ENCODE measurements around the gene INTS11. TPM values are rescaled to one million over a fixed set of nuclear protein-coding genes. Genes with fewer than 3 reads are reported as not detected.

INTS11 gene
- total and polyA plus RNA-seq, 2 of the 13 experiments (the other 11 are each of a cell fraction or from before 2014, with no cell fraction given), result 52.8 to 94.8 TPM

DNA sequence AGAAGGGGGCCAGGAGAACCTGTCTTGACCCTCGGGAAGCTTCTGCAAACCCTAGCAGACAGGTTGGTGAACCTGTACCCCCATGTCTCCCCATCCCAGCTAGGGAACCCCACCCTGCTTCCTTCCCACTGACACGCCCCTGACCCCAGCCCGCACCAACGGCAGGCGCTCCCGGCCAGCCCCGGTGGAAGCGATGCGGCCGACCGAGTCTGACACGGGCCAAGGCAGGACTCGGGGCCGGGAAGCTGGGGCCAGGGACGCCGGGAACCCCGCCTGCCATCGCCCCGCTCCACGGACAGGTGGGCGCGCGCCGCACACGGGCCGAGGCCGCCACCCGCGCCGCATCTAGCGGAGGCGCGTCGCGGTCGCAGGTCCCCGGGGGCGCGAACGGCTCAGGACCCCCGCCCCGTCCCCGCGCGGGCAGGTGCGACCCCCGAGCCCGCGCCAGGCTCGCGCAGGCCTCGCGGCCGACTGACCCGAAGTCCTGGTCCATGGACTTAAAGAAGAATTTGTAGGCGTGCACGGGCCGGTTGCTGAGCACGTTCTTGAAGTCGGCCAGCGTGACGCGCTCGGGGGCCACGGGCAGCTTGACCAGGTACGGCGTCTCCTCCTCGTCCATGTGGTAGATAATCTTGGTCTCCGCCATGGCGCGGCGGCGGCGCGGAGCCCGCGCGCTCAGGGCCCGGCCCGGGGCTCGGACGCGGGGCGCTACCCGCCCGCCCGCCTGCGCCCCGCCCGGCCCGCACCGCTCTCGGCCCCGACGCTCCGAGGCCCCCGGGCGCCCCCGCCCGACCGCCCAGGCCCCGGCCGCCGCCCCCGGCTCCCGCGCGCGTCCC is 24.2 kb upstream of the INTS11 start (continued):
- TF ChIP-seq MXD3 (CRISPR knock-in tag; IDR thresholded peaks at IDR 0.05) (no peak), ZNF687 (CRISPR knock-in tag; IDR thresholded peaks at IDR 0.05) (no peak), ZBTB43 (CRISPR knock-in tag; conservative IDR thresholded peaks at IDR 0.05) (no peak), SRSF1 (optimal IDR thresholded peaks at IDR 0.05; ENCODE audit: low read depth, low read length) (no peak), ZNF569 (CRISPR knock-in tag; IDR thresholded peaks at IDR 0.05; ENCODE audit: borderline replicate concordance) (no peak), MEIS1 (CRISPR knock-in tag; IDR thresholded peaks at IDR 0.05; ENCODE audit: borderline replicate concordance) (no peak), NFKBIZ (CRISPR knock-in tag; IDR thresholded peaks at IDR 0.05) (no peak), PLRG1 (conservative IDR thresholded peaks at IDR 0.05) (no peak), GATA4 (IDR thresholded peaks at IDR 0.05; ENCODE audit: borderline replicate concordance, low read depth) (no peak), ZBTB8A (CRISPR knock-in tag; IDR thresholded peaks at IDR 0.05; ENCODE audit: borderline replicate concordance, low read depth) (no peak), MXI1 (IDR thresholded peaks at IDR 0.05; ENCODE audit: borderline replicate concordance, low read depth, low read length) (peak; percentile 7; the same call in 1 of the 3 replicates), AGO2 (optimal IDR thresholded peaks at IDR 0.05; ENCODE audit: low read depth, low read length) (peak; percentile 30), MLLT10 (CRISPR knock-in tag; IDR thresholded peaks at IDR 0.05) (no peak), SNAPC2 (CRISPR knock-in tag; IDR thresholded peaks at IDR 0.05) (no peak), KDM4B (CRISPR knock-in tag; IDR thresholded peaks at IDR 0.05) (no peak), SP2 (CRISPR knock-in tag; IDR thresholded peaks at IDR 0.05) (no peak), ZNF674 (CRISPR knock-in tag; IDR thresholded peaks at IDR 0.05; ENCODE audit: low read depth) (no peak), SKI (IDR thresholded peaks at IDR 0.05; ENCODE audit: partially characterized antibody) (no peak), SAP130 (CRISPR knock-in tag; IDR thresholded peaks at IDR 0.05; ENCODE audit: low read depth) (peak; percentile 31; the same call in 1 of the 2 replicates), TAF1 (CRISPR knock-in tag; IDR thresholded peaks at IDR 0.05) (0 out of 2 replicates have a peak, but pooled peaks have one; percentile 20)
- TF ChIP-seq, protein P1, sequence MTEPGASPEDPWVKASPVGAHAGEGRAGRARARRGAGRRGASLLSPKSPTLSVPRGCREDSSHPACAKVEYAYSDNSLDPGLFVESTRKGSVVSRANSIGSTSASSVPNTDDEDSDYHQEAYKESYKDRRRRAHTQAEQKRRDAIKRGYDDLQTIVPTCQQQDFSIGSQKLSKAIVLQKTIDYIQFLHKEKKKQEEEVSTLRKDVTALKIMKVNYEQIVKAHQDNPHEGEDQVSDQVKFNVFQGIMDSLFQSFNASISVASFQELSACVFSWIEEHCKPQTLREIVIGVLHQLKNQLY (CRISPR knock-in tag; IDR thresholded peaks at IDR 0.05), result no peak
- TF ChIP-seq, protein P2, sequence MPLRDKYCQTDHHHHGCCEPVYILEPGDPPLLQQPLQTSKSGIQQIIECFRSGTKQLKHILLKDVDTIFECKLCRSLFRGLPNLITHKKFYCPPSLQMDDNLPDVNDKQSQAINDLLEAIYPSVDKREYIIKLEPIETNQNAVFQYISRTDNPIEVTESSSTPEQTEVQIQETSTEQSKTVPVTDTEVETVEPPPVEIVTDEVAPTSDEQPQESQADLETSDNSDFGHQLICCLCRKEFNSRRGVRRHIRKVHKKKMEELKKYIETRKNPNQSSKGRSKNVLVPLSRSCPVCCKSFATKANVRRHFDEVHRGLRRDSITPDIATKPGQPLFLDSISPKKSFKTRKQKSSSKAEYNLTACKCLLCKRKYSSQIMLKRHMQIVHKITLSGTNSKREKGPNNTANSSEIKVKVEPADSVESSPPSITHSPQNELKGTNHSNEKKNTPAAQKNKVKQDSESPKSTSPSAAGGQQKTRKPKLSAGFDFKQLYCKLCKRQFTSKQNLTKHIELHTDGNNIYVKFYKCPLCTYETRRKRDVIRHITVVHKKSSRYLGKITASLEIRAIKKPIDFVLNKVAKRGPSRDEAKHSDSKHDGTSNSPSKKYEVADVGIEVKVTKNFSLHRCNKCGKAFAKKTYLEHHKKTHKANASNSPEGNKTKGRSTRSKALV (CRISPR knock-in tag; IDR thresholded peaks at IDR 0.05), result peak; percentile 25; the same call in 1 of the 2 replicates
